ENCODE measurements around the gene ADAMTS17. TPM values are rescaled to one million over a fixed set of nuclear protein-coding genes. Genes with fewer than 3 reads are reported as not detected.
A peak's percentile ranks its signal among the peaks of the same experiment; 100 is the strongest.

Gene ADAMTS17
- total RNA-seq, 1 donor from 2014 or later = 1.5 TPM

DNA sequence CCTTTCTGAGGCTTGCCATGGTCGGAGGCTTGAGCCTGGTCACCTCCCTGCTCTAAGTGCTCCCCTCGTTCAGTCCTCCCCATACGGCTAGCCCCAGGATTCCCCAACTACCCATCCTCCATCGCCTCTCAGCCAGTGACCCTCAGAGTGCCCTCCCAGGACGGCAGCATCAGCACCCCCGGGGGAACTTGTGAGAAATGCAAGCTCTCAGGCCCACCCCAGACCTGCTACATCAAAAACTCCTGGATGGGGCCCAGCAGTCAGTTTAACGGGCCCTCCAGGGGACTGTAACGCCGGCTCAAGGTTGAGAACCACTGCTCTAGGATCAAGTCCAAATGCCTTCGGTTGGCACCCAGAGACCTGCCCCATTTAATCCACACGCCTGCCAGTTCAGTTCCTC is 6.9 kb downstream of the ADAMTS17 start:
- Mint-ChIP-seq H3K4me1 (ENCODE audit: unreplicated experiment) (no peaks in the 10 kb centered on the region), H3K36me3 (ENCODE audit: unreplicated experiment) (no peaks in the 10 kb centered on the region), H3K27me3 (ENCODE audit: unreplicated experiment) (peaks cover 7% of the 10 kb centered on the region), H3K9me3 (ENCODE audit: unreplicated experiment) (no peaks in the 10 kb centered on the region), H3K27ac (ENCODE audit: unreplicated experiment) (no peak overlapping the region), H3K4me3 (ENCODE audit: unreplicated experiment) (no peak overlapping the region)
- DNase-seq (ENCODE audit: extremely low spot score, unreplicated experiment) = peak; percentile 73
- TF ChIP-seq, protein P1, sequence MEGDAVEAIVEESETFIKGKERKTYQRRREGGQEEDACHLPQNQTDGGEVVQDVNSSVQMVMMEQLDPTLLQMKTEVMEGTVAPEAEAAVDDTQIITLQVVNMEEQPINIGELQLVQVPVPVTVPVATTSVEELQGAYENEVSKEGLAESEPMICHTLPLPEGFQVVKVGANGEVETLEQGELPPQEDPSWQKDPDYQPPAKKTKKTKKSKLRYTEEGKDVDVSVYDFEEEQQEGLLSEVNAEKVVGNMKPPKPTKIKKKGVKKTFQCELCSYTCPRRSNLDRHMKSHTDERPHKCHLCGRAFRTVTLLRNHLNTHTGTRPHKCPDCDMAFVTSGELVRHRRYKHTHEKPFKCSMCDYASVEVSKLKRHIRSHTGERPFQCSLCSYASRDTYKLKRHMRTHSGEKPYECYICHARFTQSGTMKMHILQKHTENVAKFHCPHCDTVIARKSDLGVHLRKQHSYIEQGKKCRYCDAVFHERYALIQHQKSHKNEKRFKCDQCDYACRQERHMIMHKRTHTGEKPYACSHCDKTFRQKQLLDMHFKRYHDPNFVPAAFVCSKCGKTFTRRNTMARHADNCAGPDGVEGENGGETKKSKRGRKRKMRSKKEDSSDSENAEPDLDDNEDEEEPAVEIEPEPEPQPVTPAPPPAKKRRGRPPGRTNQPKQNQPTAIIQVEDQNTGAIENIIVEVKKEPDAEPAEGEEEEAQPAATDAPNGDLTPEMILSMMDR (IDR thresholded peaks at IDR 0.05) = no peak

DNA sequence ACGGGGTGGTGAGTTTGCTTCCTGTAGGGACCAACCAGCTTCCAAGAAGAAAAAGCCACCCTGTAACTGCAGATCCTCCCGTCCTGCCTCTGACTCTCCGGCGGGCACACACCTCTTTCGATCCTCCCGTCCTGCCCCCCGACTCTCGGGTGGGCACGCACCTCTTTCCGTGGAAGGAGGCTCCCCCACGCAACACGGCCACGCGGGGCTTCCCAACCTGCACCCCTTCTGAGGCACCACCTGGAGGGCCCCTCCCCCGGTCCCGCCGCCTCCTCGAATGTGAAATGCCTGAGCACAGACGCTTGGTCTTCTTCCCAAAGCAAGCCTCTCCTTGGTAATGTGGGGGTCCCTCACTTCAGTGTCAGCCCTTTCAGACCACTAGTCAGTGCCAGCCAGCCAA is 7.3 kb downstream of the ADAMTS17 start:
- Mint-ChIP-seq H3K27me3 (ENCODE audit: unreplicated experiment) (peaks cover 4% of the 10 kb centered on the region), H3K9me3 (ENCODE audit: unreplicated experiment) (no peaks in the 10 kb centered on the region), H3K27ac (ENCODE audit: unreplicated experiment) (no peak overlapping the region), H3K36me3 (ENCODE audit: unreplicated experiment) (no peaks in the 10 kb centered on the region), H3K4me1 (ENCODE audit: unreplicated experiment) (no peaks in the 10 kb centered on the region), H3K4me3 (ENCODE audit: unreplicated experiment) (no peak overlapping the region)
- peak; percentile 84 for DNase-seq (ENCODE audit: extremely low spot score, unreplicated experiment)
- TF ChIP-seq, protein P1 (IDR thresholded peaks at IDR 0.05) = no peak

DNA sequence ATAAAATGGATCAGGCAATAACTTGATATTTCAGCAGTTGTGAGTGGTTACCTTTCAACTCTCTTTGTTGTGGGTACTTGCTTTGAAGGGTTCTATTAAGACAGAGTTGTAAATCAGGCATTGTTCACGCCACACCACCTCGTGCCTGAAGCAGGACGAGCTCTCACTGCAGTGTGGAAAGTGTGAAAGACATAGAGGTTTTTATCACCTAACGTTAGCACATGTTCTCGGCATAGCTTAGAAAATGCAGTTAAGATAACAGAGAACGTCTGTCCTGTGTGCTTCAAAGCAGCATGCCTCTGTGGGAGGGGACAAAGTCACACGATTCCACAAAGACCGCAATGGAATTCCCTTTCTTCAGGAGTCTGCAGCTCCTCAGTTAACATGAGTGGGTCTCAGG is 7.8 kb downstream of the ADAMTS17 start:
- Mint-ChIP-seq H3K27me3 (ENCODE audit: unreplicated experiment) (peaks cover 4% of the 10 kb centered on the region), H3K4me3 (ENCODE audit: unreplicated experiment) (no peak overlapping the region), H3K4me1 (ENCODE audit: unreplicated experiment) (no peaks in the 10 kb centered on the region), H3K9me3 (ENCODE audit: unreplicated experiment) (no peaks in the 10 kb centered on the region), H3K36me3 (ENCODE audit: unreplicated experiment) (no peaks in the 10 kb centered on the region), H3K27ac (ENCODE audit: unreplicated experiment) (no peak overlapping the region)
- TF ChIP-seq, protein P1 (IDR thresholded peaks at IDR 0.05) = no peak
- peak; percentile 48 for DNase-seq (ENCODE audit: extremely low spot score, unreplicated experiment)

DNA sequence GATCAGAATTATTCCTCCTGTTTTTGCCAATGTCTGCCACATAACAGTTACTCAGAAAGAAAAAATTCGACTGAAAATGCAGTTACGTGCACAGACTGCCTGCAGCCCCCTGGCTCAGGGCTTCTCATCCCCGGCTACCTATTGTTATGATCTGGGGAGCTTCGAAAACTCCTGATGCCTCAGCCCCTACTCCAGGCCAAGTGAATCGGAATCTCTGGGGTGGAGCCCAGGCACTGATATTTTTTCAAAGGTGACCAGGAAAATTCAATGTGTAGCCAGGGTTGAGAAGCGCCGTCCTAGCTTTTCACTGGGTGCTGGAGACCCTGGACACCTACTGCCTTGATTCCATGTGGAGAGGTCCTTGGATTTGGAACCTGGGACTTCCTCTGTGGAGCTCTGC is 8.5 kb downstream of the ADAMTS17 start:
- H3K36me3 Mint-ChIP-seq (ENCODE audit: unreplicated experiment) = no peaks in the 10 kb centered on the region
- peak; percentile 64 for DNase-seq (ENCODE audit: extremely low spot score, unreplicated experiment)
- no peaks in the 10 kb centered on the region for H3K4me1 Mint-ChIP-seq (ENCODE audit: unreplicated experiment)
- no peak overlapping the region for H3K4me3 Mint-ChIP-seq (ENCODE audit: unreplicated experiment)
- no peaks in the 10 kb centered on the region for H3K9me3 Mint-ChIP-seq (ENCODE audit: unreplicated experiment)
- TF ChIP-seq, protein P1 (IDR thresholded peaks at IDR 0.05) = no peak
- no peak overlapping the region for H3K27ac Mint-ChIP-seq (ENCODE audit: unreplicated experiment)
- no peaks in the 10 kb centered on the region for H3K27me3 Mint-ChIP-seq (ENCODE audit: unreplicated experiment)

DNA sequence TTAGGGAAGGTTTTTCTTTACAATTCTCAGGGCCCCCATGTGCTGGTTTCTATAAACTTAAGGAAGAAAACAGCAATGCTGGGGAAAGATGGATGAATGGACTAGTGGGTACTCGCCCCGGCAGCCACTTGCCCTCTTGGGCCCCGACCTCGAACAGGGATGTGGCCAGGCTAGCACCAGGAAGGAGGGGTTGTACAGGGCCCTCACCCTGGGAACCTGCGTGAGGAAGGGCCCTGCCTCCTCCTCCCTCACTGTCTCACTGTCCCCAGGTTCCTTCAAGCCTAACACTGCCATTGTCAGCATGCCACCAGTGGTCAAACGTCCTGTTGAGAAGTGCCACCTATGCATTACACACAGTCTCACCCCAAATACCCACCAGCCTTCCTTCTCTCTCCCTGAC is 9.1 kb downstream of the ADAMTS17 start:
- DNase-seq (ENCODE audit: extremely low spot score, unreplicated experiment) = peak; percentile 70
- Mint-ChIP-seq H3K4me1 (ENCODE audit: unreplicated experiment) (no peaks in the 10 kb centered on the region), H3K4me3 (ENCODE audit: unreplicated experiment) (no peak overlapping the region), H3K27ac (ENCODE audit: unreplicated experiment) (no peak overlapping the region), H3K36me3 (ENCODE audit: unreplicated experiment) (no peaks in the 10 kb centered on the region), H3K27me3 (ENCODE audit: unreplicated experiment) (no peaks in the 10 kb centered on the region), H3K9me3 (ENCODE audit: unreplicated experiment) (no peaks in the 10 kb centered on the region)
- TF ChIP-seq, protein P1 (IDR thresholded peaks at IDR 0.05) = no peak

Data from osteocyte (in vitro differentiated cells).